SKM-1 (cell line): ENCODE measurements around the gene BROX.
"Not testable (repeated sequence)": the region's sequence is repeated elsewhere in the genome, so short reads cannot be mapped to it uniquely, and the experiment has no call there.

Experiments used
- DNase-seq: peaks from one replicate; lab custom pipeline; 2025; ENCODE audit not compliant: unreplicated experiment; lab: John Stamatoyannopoulos, UW

Gene BROX, protein sequence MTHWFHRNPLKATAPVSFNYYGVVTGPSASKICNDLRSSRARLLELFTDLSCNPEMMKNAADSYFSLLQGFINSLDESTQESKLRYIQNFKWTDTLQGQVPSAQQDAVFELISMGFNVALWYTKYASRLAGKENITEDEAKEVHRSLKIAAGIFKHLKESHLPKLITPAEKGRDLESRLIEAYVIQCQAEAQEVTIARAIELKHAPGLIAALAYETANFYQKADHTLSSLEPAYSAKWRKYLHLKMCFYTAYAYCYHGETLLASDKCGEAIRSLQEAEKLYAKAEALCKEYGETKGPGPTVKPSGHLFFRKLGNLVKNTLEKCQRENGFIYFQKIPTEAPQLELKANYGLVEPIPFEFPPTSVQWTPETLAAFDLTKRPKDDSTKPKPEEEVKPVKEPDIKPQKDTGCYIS

GRCh38 chr1:222712253-222713090, at the start of gene BROX, which contains the start of gene AIDA:
Gene BROX (plus strand): TSS chr1:222712564. CDS start chr1:222715700, 3,136 bp downstream.
Gene AIDA (minus strand): TSS chr1:222712491. CDS start chr1:222712317, 174 bp downstream.
- peak; percentile 94 for DNase-seq

DNA sequence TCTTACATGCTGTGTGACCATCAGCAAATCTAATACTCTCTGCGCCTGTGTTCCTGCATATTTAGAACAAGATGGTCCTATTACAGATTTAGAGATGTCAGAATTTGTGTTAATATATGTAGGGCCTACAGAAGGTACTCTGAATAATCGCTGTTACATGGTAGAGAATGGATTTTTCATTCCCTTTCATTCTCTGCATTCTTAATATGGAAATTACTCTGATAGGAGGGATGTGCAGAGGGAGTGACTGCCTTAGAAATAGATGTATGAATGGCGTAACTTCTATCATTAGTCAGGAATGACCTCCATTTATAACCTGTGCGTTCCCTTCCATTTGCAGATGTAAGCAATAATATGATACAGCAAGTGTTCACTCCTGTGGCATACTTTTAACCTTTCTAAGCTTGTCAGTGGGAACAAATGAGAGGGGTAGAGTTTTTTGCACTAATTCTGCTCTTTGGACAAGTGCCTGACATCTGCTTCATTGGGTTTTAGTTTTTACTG, 48.9 kb upstream of the BROX start:
- DNase-seq, result no peak

GRCh38 chr1:222665964-222666363, 46.4 kb upstream of the BROX start:
- DNase-seq, result no peak

- DNase-seq, result not testable (repeated sequence)
These were observed 44.2 kb upstream of the BROX start for GRCh38 chr1:222668184-222668583.

DNA sequence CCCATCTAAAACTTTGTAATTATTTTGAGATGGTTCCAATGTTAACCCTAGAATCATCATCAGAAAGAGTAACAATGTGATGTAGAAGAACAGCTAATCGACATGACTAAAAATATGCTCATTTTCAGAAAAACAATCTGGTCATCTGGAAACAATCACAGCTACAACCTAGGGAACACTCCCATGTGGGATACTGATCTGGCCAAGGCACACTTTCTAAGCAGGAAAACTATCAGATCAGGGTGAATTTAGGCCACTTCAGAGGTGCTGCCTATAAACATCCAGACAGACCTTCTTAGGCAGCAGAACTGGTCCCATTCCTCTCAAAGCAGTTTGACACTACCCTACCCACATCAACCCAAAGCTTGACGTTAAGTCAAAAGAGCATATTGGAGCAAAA, 43.3 kb upstream of the BROX start:
- DNase-seq, result not testable (repeated sequence)

DNA sequence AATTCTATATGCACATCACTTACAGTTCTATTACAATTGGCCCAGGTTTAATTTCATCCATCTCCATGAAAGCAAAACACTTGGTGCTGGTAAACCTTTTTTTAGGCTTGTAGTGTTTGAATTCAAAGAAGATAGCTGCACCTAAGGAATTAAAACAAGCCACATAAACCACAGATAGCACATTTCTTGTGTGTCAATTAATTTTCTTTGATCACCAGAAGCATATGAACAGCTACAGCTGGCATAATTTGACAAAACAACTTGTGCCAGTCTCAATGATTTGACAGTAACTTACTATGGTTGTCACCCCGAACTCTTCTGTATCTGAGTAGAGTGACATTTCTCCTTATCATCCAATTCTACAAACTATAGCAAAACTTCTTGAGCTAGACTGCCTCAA, 42.3 kb upstream of the BROX start:
- DNase-seq, result no peak

DNA sequence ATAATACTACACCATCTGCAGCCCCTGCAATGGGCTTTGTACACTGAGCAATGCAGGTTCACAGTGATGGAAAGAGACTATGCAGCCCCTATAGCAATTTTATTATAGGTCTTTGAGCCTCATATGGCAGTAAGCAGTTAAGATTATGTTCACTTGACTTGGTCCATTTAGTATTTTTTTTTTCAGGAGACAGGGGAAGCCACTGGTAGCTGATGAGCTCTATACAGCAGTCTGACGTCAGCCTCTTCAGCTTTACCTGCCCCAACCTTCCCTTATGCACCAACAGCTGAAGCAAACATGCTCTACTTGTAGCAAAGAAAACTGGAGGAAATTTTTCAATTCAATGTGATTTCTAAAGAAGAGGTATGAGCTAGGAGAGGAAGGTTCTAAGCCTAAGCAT, 32.3 kb upstream of the BROX start:
- no peak for DNase-seq

GRCh38 chr1:222691016-222691415, 21.3 kb upstream of the BROX start:
- no peak for DNase-seq

DNA sequence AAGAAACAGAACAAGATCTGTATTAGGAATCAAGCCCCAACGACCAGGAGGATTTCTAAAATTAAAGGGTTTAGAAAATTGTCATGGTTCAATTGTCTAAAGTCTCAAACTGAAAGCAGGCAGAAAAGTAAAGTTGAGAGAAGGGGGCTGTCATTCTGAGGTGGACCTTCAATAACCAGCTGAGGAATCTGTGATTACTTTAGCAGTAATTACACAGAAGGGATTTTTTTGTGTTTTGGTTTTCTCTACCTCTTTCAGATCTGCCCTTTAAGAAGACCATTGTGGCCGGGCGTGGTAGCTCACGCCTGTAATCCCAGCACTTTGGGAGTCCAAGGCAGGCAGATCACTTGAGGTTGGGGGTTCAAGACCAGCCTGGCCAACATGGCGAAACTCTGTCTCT, 17.4 kb upstream of the BROX start:
- DNase-seq, result no peak

- DNase-seq, result no peak
These were observed 15.6 kb upstream of the BROX start for GRCh38 chr1:222696741-222697140.

DNA sequence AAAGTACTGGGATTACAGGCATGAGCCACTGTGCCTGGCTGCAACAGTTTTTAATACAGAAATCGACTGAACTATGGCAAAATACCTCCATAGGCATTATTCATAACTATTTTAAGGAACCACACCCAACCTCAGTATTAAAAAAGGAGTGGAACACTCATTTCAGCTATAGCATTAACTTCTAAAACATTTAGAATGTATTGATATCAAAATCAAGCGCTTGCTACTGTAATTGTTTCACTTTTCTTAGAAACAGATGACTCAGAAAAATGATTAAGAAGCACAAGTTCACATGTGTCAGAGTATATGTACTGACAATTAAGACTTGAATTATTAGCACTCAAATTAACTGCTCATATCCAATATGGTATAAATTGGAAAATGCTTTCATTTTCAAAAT, 15.2 kb upstream of the BROX start:
- DNase-seq, result no peak

GRCh38 chr1:222697826-222698225, 14.5 kb upstream of the BROX start:
- DNase-seq, result no peak

- no peak for DNase-seq
These were observed 10.2 kb upstream of the BROX start for GRCh38 chr1:222702210-222702609.

DNA sequence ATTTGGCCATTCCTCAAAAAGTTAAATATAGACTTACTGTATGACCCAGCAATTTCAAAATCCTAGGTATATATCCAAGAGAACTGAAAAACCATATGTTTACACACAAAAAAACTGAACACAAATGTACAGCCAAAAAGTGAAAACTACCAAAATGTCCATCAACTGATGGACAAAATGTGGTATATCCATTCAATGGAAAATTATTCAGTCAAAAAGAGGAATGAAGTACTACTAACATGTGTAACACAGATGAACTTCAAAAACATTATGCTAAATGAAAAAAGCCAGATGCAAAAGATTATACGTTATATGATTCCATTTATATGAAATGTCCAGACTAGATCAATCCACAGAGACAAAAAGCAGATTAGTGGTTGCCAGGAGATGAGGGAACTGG, 8.1 kb upstream of the BROX start:
- DNase-seq, result no peak

GRCh38 chr1:222706815-222707214, 5.5 kb upstream of the BROX start:
- no peak for DNase-seq

GRCh38 chr1:222709700-222710153, 2.6 kb upstream of the BROX start:
- DNase-seq, result no peak

DNA sequence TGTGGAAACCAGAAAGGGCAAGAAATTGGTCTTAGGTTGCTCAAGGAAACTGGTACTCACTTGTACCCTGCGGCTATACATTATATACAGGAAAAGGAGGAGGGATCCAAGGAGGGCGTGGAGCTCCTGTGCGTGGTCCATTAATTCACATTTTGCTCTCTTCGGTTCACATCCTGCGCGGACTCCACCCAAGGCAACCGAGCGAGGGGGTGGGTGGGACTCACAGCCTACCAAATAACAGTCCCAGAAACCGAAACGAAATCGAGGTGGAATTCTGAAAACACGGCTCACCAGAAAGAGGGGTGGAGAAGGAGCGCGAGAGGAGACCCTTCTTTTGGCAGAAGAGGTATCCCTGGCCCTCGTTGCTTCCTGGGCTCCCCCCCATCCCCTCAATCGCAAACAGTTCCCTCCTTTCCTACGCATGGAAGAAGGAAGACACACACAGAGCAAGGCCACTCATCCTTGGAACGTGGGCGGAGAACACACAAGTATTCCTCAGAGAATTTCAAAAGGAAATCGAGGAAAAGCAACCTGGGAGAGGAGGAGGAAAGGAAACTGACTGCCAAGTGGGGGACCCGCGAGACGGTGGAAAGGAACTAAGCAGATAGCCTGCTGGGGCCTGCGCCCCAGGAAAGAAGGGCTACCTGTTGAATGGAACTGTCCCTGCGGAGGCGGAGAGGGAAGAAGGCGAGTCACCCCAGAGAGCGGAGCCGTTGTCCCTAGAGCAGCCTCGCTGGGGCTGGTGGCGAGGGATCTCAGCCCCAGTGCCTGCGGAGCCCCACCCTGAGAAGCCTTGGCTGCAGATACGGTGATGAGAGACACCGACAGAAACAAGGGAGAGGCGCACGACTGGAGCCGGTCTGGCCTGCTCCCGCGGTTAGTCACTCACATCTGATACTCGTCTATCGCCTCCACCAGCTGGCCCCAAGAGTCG, 778 bp upstream of the BROX start:
- DNase-seq, result peak; percentile 67

DNA sequence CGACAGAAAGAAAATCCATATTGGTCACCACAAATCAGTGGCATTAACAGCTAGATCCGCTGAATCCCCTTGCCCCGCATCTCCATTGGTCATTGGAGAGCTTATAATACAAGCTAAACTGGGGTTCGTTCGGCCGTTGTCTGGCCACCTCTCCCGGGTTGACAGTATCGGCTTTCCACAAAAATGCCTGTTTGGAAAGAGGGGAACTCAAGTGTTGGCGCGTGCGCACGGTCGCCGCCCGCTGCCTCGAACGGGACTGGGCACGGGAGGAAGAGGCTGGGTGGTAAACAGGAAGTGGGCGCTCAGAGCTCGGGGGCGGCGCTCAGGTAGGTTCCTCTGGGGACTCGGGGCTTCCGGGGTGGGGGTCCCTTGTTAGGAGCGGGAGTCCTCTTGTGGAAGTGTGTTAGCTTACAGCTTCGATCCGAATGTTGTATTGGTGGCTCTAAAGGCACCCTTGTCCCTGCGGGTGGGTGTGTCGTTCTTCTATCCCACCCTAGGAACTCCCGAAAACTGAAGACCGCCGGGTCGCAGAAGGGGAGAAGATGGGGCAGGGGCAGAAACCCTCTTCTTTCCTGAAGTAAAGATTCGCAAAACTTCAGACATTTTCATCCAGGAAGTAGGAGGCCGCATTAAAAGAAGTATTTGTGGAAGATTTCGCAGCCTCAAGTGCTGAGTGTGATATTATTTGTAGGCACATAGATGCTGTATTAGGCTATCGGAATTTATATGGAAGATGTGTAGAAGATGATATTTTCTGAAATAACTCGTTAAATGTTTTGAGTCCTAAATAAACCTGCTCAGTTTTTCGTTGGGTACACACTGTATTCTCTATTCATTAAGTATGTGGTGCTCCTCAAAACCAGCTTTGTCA, 962 bp downstream of the BROX start:
- peak; percentile 98 for DNase-seq

GRCh38 chr1:222716393-222716792, 4.0 kb downstream of the BROX start:
- DNase-seq, result no peak

- DNase-seq, result no peak
These were observed 16.4 kb downstream of the BROX start for GRCh38 chr1:222728746-222729145.
